GM12891 (cell line): Measurements from ENCODE around the gene FURIN.

Source experiments
- PAX5 ChIP-seq: IDR thresholded peaks from 2 replicates; pipeline ENCODE4 v1.6.1; 2011; ENCODE audit warnings: low read length, moderate library complexity, mild to moderate bottlenecking; ENCODE audit not compliant: insufficient read depth, severe bottlenecking
- POLR2A ChIP-seq: IDR thresholded peaks from 2 replicates; pipeline ENCODE4 v1.6.1; 2011; ENCODE audit warnings: low read depth, low read length, control low read depth
- POLR2AphosphoS5 ChIP-seq: IDR thresholded peaks from 2 replicates; pipeline ENCODE4 v1.6.1; 2011; ENCODE audit warnings: low read depth, low read length, control low read depth
- TAF1 ChIP-seq: IDR thresholded peaks from 2 replicates; pipeline ENCODE4 v1.6.1; 2011; ENCODE audit warnings: low read depth, low read length, control low read depth

GRCh38 chr15:90879730-90880366 is 11.5 kb downstream of the FURIN start:
- no peak for TF ChIP-seq POLR2AphosphoS5
- no peak for TF ChIP-seq POLR2A
- no peak for TF ChIP-seq PAX5
- TF ChIP-seq TAF1: no peak
